IMR-90 (cell line): ENCODE results near the gene MCM6.

Experiments
- CHD1 ChIP-seq: IDR thresholded peaks from 2 replicates; pipeline ENCODE4 v1.6.1; 2012; ENCODE audit warnings: low read depth, low read length, improper control_type of control experiment
- FOS ChIP-seq: fragments of 150-350 bp; IDR thresholded peaks from 2 replicates; pipeline ENCODE4 v1.6.1; 2016; ENCODE audit warnings: low read depth, low read length
- MAFK ChIP-seq: IDR thresholded peaks from 2 replicates; pipeline ENCODE4 v1.6.1; 2012; ENCODE audit warnings: low read depth, low read length, improper control_type of control experiment
- MAZ ChIP-seq: IDR thresholded peaks from 2 replicates; pipeline ENCODE4 v1.6.1; 2012; ENCODE audit warnings: low read depth, mild to moderate bottlenecking, low read length, improper control_type of control experiment, moderate library complexity, borderline replicate concordance
- MXI1 ChIP-seq: IDR thresholded peaks from 2 replicates; pipeline ENCODE4 v1.6.1; 2012; ENCODE audit warnings: low read depth, mild to moderate bottlenecking, low read length, moderate library complexity, borderline replicate concordance
- NFE2L2 ChIP-seq: fragments of 150-350 bp; IDR thresholded peaks from 2 replicates; pipeline ENCODE4 v1.6.1; 2016; ENCODE audit warnings: low read depth, mild to moderate bottlenecking, low read length
- POLR2A ChIP-seq: IDR thresholded peaks from 2 replicates; pipeline ENCODE4 v1.6.1; 2012; ENCODE audit warnings: mild to moderate bottlenecking, low read depth, low read length
- RAD21 ChIP-seq: IDR thresholded peaks from 2 replicates; pipeline ENCODE4 v1.6.1; 2012; ENCODE audit warnings: low read length, improper control_type of control experiment
- RCOR1 ChIP-seq: IDR thresholded peaks from 2 replicates; pipeline ENCODE4 v1.6.1; 2012; ENCODE audit warnings: mild to moderate bottlenecking, low read length, improper control_type of control experiment; ENCODE audit not compliant: insufficient replicate concordance
- SMC3 ChIP-seq: fragments of 150-350 bp; IDR thresholded peaks from 2 replicates; pipeline ENCODE4 v1.6.1; 2016; ENCODE audit warnings: low read depth, mild to moderate bottlenecking, antibody characterized with exemption, low read length, moderate library complexity
- TF ChIP-seq, protein P1 (sequence below): conservative IDR thresholded peaks from 2 replicates; pipeline ENCODE4 v1.5.1; 2012; ENCODE audit warnings: mild to moderate bottlenecking, low read depth, low read length, improper control_type of control experiment
- TF ChIP-seq, protein P2 (sequence below): fragments of 150-350 bp; IDR thresholded peaks from 2 replicates; pipeline ENCODE4 v1.6.1; 2016; ENCODE audit warnings: low read depth, mild to moderate bottlenecking, low read length, moderate library complexity, borderline replicate concordance

DNA sequence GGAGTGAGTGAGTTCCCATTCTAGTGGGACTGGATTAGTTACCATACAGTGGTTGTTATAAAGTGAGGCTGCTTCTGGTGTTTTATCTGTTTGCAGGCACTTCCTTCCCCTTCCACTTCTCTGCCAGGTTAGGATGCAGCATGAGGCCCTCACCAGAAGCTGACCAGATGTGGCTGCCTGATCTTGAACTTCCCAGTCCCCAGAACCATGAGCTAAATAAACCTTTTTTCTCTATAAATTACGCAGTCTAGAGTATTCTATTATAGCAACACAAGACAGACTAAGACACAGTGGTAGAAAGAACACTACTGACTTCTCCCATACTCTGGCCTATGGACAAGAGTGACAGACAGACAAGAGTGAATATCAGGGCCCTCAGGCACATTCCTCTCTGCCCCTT is 53.4 kb downstream of the MCM6 start:
- TF ChIP-seq, protein P1, sequence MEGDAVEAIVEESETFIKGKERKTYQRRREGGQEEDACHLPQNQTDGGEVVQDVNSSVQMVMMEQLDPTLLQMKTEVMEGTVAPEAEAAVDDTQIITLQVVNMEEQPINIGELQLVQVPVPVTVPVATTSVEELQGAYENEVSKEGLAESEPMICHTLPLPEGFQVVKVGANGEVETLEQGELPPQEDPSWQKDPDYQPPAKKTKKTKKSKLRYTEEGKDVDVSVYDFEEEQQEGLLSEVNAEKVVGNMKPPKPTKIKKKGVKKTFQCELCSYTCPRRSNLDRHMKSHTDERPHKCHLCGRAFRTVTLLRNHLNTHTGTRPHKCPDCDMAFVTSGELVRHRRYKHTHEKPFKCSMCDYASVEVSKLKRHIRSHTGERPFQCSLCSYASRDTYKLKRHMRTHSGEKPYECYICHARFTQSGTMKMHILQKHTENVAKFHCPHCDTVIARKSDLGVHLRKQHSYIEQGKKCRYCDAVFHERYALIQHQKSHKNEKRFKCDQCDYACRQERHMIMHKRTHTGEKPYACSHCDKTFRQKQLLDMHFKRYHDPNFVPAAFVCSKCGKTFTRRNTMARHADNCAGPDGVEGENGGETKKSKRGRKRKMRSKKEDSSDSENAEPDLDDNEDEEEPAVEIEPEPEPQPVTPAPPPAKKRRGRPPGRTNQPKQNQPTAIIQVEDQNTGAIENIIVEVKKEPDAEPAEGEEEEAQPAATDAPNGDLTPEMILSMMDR, result no peak
- no peak for TF ChIP-seq POLR2A
- no peak for TF ChIP-seq RAD21
- no peak for TF ChIP-seq MAZ
- TF ChIP-seq CHD1, result no peak
- TF ChIP-seq, protein P2, sequence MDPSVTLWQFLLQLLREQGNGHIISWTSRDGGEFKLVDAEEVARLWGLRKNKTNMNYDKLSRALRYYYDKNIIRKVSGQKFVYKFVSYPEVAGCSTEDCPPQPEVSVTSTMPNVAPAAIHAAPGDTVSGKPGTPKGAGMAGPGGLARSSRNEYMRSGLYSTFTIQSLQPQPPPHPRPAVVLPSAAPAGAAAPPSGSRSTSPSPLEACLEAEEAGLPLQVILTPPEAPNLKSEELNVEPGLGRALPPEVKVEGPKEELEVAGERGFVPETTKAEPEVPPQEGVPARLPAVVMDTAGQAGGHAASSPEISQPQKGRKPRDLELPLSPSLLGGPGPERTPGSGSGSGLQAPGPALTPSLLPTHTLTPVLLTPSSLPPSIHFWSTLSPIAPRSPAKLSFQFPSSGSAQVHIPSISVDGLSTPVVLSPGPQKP, result no peak
- TF ChIP-seq SMC3, result no peak
- no peak for TF ChIP-seq RCOR1
- TF ChIP-seq MXI1, result no peak
- no peak for TF ChIP-seq MAFK
- no peak for TF ChIP-seq NFE2L2
- no peak for TF ChIP-seq FOS
